Neural progenitor cell (in vitro differentiated cells): ENCODE data around the gene SH3TC1.

Source experiments
- CTCF ChIP-seq: fragments of 200-600 bp; sonication (generic); IDR thresholded peaks from 2 replicates; pipeline ENCODE4 v1.5.1; 2017; ENCODE audit warnings: antibody characterized with exemption, mild to moderate bottlenecking
- EZH2 ChIP-seq: fragments of 200-600 bp; sonication (generic); IDR thresholded peaks from 2 replicates; pipeline ENCODE4 v1.6.1; 2017; ENCODE audit warnings: antibody characterized with exemption, mild to moderate bottlenecking, moderate library complexity
- EZH2phosphoT487 ChIP-seq: fragments of 200-600 bp; sonication (generic); IDR thresholded peaks from 2 replicates; pipeline ENCODE4 v1.6.1; 2017; ENCODE audit warnings: antibody characterized with exemption

- TF ChIP-seq EZH2 (no peak), CTCF (no peak), EZH2phosphoT487 (no peak)
These were observed 37.2 kb downstream of the SH3TC1 start for GRCh38 chr4:8236106-8236919.
